GM06990 (cell line): ENCODE data around the gene CARMIL1.

Source experiments
- DNase-seq: peaks from one replicate; pipeline ENCODE4 v3.0.0-alpha.2; 2011; ENCODE audit not compliant: insufficient read length; ENCODE audit errors: extremely low read depth
- H3K27me3 ChIP-seq: replicated peaks from 2 replicates; pipeline ENCODE4 v1.6.0; 2011; ENCODE audit warnings: low read length; ENCODE audit not compliant: control insufficient read depth, insufficient read depth
- H3K36me3 ChIP-seq: 2 replicates; pipeline ENCODE4 v1.5.1; 2011; ENCODE audit warnings: low read length; ENCODE audit not compliant: control insufficient read depth, insufficient read depth
- H3K4me3 ChIP-seq: replicated peaks from 2 replicates; pipeline ENCODE4 v1.5.1; 2011; ENCODE audit warnings: low read depth, mild to moderate bottlenecking, control low read depth, low read length
- CTCF ChIP-seq: IDR thresholded peaks from 2 replicates; pipeline ENCODE4 v1.5.1; 2011; ENCODE audit warnings: low read length, control low read depth, mild to moderate bottlenecking, inconsistent platforms; ENCODE audit not compliant: insufficient read depth, poor library complexity, severe bottlenecking

Gene CARMIL1

GRCh38 chr6:25343984-25344383 lies 64.8 kb downstream of the CARMIL1 start:
- TF ChIP-seq CTCF = no peak

GRCh38 chr6:25344827-25345226 lies 65.7 kb downstream of the CARMIL1 start:
- no peak for DNase-seq
- H3K27me3 ChIP-seq = no peaks in the 10 kb centered on the region; the same call in 1 of the 2 replicates
- TF ChIP-seq CTCF = no peak

More at GRCh38 chr6:25343984-25344383, 64.8 kb downstream of the CARMIL1 start:
- H3K4me3 ChIP-seq = no peak overlapping the region
- no peak for DNase-seq
- H3K27me3 ChIP-seq = no peaks in the 10 kb centered on the region; the same call in 1 of the 2 replicates
- H3K36me3 ChIP-seq = no peaks in the 10 kb centered on the region

GRCh38 chr6:25346064-25346463 lies 66.9 kb downstream of the CARMIL1 start:
- TF ChIP-seq CTCF = no peak
- H3K27me3 ChIP-seq = no peaks in the 10 kb centered on the region; the same call in 1 of the 2 replicates
- no peak overlapping the region for H3K4me3 ChIP-seq
- no peak for DNase-seq
- no peaks in the 10 kb centered on the region for H3K36me3 ChIP-seq

More at GRCh38 chr6:25344827-25345226, 65.7 kb downstream of the CARMIL1 start:
- Histone ChIP-seq H3K4me3 (no peak overlapping the region), H3K36me3 (no peaks in the 10 kb centered on the region)

GRCh38 chr6:25350573-25350972 lies 71.4 kb downstream of the CARMIL1 start:
- Histone ChIP-seq H3K4me3 (no peak overlapping the region), H3K36me3 (no peaks in the 10 kb centered on the region), H3K27me3 (no peaks in the 10 kb centered on the region)
- no peak for TF ChIP-seq CTCF
- DNase-seq = no peak

GRCh38 chr6:25351485-25351884 lies 72.3 kb downstream of the CARMIL1 start:
- TF ChIP-seq CTCF = no peak
- Histone ChIP-seq H3K27me3 (no peaks in the 10 kb centered on the region), H3K36me3 (no peaks in the 10 kb centered on the region), H3K4me3 (no peak overlapping the region)
- DNase-seq = no peak

DNA sequence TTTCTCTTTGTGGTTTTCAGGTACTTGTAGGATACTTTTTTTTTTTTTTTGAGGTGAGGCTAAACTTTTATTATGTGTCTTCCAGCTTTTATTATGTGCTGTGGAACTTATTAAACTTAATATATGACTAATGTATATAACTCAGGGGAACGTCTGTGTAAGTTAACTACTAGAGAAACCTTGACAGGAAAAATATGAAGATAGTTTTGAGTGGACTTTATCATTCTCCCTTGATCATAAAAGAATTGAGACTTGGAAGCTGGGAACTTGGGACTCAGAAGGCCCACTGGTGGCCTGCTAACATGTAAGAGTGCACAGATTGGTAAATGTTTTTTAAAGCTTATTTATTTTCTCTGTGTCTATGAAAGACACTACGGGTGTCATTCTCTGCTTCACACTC lies 73.1 kb downstream of the CARMIL1 start:
- no peaks in the 10 kb centered on the region for H3K36me3 ChIP-seq
- no peak for TF ChIP-seq CTCF
- no peak for DNase-seq

More for the DNA sequence above, 73.1 kb downstream of the CARMIL1 start:
- no peak overlapping the region for H3K4me3 ChIP-seq
- H3K27me3 ChIP-seq = no peaks in the 10 kb centered on the region
